HEK293 (cell line): ENCODE data around the gene IFRD2.

Source experiments
- CTCF ChIA-PET: fragments of 350-600 bp; formaldehyde crosslinking; extraction: SDS; loops from one replicate; lab custom pipeline; 2021; ENCODE audit warnings: antibody characterized with exemption; lab: Yijun Ruan, JAX
- POLR2A ChIA-PET: fragments of 300-600 bp; formaldehyde crosslinking; extraction: SDS; loops from one replicate; lab custom pipeline; 2020; ENCODE audit warnings: antibody characterized with exemption, inconsistent platforms; lab: Yijun Ruan, JAX
- H3K27ac ChIP-seq: fragments of 200-500 bp; sonication (Bioruptor generic); 2 replicates; pipeline ENCODE4 v1.5.1; 2014; ENCODE audit warnings: low read depth, low read length, control low read depth, inconsistent platforms; ENCODE audit errors: extremely low read depth
- H3K36me3 ChIP-seq, 2 experiments: fragments of 200-500 bp in 1 of 2; sonication (Bioruptor generic) in 1 of 2; 1 replicate in 1 of 2; 2 replicates in 1 of 2; pipeline ENCODE4 v1.5.1; 2014 to 2017; ENCODE audit warnings: inconsistent platforms in 2 of 2, low read length in 2 of 2; ENCODE audit not compliant: control insufficient read depth in 2 of 2, insufficient read depth in 1 of 2
- H3K4me1 ChIP-seq: fragments of 200-500 bp; sonication (Bioruptor generic); 2 replicates; pipeline ENCODE4 v1.5.1; 2014; ENCODE audit warnings: mild to moderate bottlenecking, low read length, inconsistent platforms; ENCODE audit not compliant: control insufficient read depth, insufficient read depth
- H3K4me3 ChIP-seq: 2 replicates; pipeline ENCODE4 v1.5.1; 2011; ENCODE audit warnings: low read depth, mild to moderate bottlenecking, control low read depth, low read length, moderate library complexity
- H3K9me3 ChIP-seq: fragments of 200-500 bp; sonication (Bioruptor generic); 2 replicates; pipeline ENCODE4 v1.5.1; 2014; ENCODE audit warnings: low read depth, low read length, inconsistent platforms; ENCODE audit not compliant: control insufficient read depth, insufficient read depth
- GLIS2 ChIP-seq: fragments of 450-650 bp; formaldehyde crosslinking; IDR thresholded peaks from 2 replicates; pipeline ENCODE4 v1.5.1; 2016; ENCODE audit warnings: missing biosample characterization, missing genetic modification characterization
- IKZF3 ChIP-seq: fragments of 450-650 bp; IDR thresholded peaks from 2 replicates; pipeline ENCODE4 v1.5.0; 2018; ENCODE audit warnings: missing biosample characterization, mild to moderate bottlenecking, missing genetic modification characterization, moderate library complexity
- KLF17 ChIP-seq: fragments of 450-650 bp; formaldehyde crosslinking; IDR thresholded peaks from 2 replicates; pipeline ENCODE4 v1.5.1; 2016; ENCODE audit warnings: missing biosample characterization, missing genetic modification characterization
- MYNN ChIP-seq: fragments of 450-650 bp; formaldehyde crosslinking; IDR thresholded peaks from 2 replicates; pipeline ENCODE4 v1.5.1; 2016; ENCODE audit warnings: missing biosample characterization, missing genetic modification characterization, borderline replicate concordance
- TRIM28 ChIP-seq: IDR thresholded peaks from 2 replicates; pipeline ENCODE4 v1.6.1; 2011; ENCODE audit warnings: low read length, control low read depth, borderline replicate concordance
- ZBTB20 ChIP-seq: fragments of 450-650 bp; formaldehyde crosslinking; IDR thresholded peaks from 2 replicates; pipeline ENCODE4 v1.5.1; 2016; ENCODE audit warnings: missing biosample characterization, missing genetic modification characterization
- ZFHX2 ChIP-seq: fragments of 450-650 bp; formaldehyde crosslinking; conservative IDR thresholded peaks from 2 replicates; pipeline ENCODE4 v1.5.1; 2016; ENCODE audit warnings: missing biosample characterization, missing genetic modification characterization
- ZIC2 ChIP-seq: fragments of 450-650 bp; formaldehyde crosslinking; IDR thresholded peaks from 2 replicates; pipeline ENCODE4 v1.5.1; 2016; ENCODE audit warnings: missing biosample characterization, missing genetic modification characterization
- ZNF16 ChIP-seq: fragments of 450-650 bp; formaldehyde crosslinking; IDR thresholded peaks from 2 replicates; pipeline ENCODE4 v1.5.1; 2016; ENCODE audit warnings: low read depth, missing biosample characterization, missing genetic modification characterization
- ZNF335 ChIP-seq: fragments of 450-650 bp; formaldehyde crosslinking; conservative IDR thresholded peaks from 2 replicates; pipeline ENCODE4 v1.5.1; 2016; ENCODE audit warnings: missing biosample characterization, missing genetic modification characterization
- ZNF48 ChIP-seq: fragments of 450-650 bp; formaldehyde crosslinking; IDR thresholded peaks from 2 replicates; pipeline ENCODE4 v1.5.1; 2016; ENCODE audit warnings: missing biosample characterization, missing genetic modification characterization
- ZNF560 ChIP-seq: fragments of 450-650 bp; formaldehyde crosslinking; IDR thresholded peaks from 2 replicates; pipeline ENCODE4 v1.5.1; 2017; ENCODE audit warnings: missing biosample characterization, missing genetic modification characterization, borderline replicate concordance
- ZSCAN23 ChIP-seq: fragments of 450-650 bp; formaldehyde crosslinking; IDR thresholded peaks from 2 replicates; pipeline ENCODE4 v1.5.1; 2016; ENCODE audit warnings: missing biosample characterization, missing genetic modification characterization
- TF ChIP-seq, protein P1 (sequence below): fragments of 450-650 bp; formaldehyde crosslinking; IDR thresholded peaks from 2 replicates; pipeline ENCODE4 v1.5.1; 2016; ENCODE audit warnings: missing biosample characterization, missing genetic modification characterization
- TF ChIP-seq, protein P2 (sequence below): fragments of 450-650 bp; formaldehyde crosslinking; IDR thresholded peaks from 2 replicates; pipeline ENCODE4 v1.5.1; 2016; ENCODE audit warnings: missing biosample characterization, missing genetic modification characterization
- TF ChIP-seq, protein P3 (sequence below): fragments of 450-650 bp; formaldehyde crosslinking; IDR thresholded peaks from 2 replicates; pipeline ENCODE4 v1.5.1; 2016; ENCODE audit warnings: missing biosample characterization, missing genetic modification characterization

The IFRD2 gene

GRCh38 chr3:50324351-50325112 is 32.3 kb upstream of the IFRD2 start (continued):
- TF ChIP-seq ZFHX2 (tag by site-specific recombination) (0 out of 2 replicates have a peak, but pooled peaks have one; percentile 20), ZNF16 (no peak), ZNF48 (tag by site-specific recombination) (no peak), KLF17 (0 out of 2 replicates have a peak, but pooled peaks have one; percentile 25), ZNF335 (tag by site-specific recombination) (peak; percentile 36), MYNN (no peak)
- TF ChIP-seq, protein P1, sequence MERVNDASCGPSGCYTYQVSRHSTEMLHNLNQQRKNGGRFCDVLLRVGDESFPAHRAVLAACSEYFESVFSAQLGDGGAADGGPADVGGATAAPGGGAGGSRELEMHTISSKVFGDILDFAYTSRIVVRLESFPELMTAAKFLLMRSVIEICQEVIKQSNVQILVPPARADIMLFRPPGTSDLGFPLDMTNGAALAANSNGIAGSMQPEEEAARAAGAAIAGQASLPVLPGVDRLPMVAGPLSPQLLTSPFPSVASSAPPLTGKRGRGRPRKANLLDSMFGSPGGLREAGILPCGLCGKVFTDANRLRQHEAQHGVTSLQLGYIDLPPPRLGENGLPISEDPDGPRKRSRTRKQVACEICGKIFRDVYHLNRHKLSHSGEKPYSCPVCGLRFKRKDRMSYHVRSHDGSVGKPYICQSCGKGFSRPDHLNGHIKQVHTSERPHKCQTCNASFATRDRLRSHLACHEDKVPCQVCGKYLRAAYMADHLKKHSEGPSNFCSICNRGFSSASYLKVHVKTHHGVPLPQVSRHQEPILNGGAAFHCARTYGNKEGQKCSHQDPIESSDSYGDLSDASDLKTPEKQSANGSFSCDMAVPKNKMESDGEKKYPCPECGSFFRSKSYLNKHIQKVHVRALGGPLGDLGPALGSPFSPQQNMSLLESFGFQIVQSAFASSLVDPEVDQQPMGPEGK (tag by site-specific recombination): peak; percentile 68
- TF ChIP-seq, protein P2, sequence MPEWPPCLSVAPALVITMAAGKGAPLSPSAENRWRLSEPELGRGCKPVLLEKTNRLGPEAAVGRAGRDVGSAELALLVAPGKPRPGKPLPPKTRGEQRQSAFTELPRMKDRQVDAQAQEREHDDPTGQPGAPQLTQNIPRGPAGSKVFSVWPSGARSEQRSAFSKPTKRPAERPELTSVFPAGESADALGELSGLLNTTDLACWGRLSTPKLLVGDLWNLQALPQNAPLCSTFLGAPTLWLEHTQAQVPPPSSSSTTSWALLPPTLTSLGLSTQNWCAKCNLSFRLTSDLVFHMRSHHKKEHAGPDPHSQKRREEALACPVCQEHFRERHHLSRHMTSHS: no peak
- TF ChIP-seq, protein P3, sequence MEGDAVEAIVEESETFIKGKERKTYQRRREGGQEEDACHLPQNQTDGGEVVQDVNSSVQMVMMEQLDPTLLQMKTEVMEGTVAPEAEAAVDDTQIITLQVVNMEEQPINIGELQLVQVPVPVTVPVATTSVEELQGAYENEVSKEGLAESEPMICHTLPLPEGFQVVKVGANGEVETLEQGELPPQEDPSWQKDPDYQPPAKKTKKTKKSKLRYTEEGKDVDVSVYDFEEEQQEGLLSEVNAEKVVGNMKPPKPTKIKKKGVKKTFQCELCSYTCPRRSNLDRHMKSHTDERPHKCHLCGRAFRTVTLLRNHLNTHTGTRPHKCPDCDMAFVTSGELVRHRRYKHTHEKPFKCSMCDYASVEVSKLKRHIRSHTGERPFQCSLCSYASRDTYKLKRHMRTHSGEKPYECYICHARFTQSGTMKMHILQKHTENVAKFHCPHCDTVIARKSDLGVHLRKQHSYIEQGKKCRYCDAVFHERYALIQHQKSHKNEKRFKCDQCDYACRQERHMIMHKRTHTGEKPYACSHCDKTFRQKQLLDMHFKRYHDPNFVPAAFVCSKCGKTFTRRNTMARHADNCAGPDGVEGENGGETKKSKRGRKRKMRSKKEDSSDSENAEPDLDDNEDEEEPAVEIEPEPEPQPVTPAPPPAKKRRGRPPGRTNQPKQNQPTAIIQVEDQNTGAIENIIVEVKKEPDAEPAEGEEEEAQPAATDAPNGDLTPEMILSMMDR: peak; percentile 74
- TF ChIP-seq, all 188 proteins: peak for 15

DNA sequence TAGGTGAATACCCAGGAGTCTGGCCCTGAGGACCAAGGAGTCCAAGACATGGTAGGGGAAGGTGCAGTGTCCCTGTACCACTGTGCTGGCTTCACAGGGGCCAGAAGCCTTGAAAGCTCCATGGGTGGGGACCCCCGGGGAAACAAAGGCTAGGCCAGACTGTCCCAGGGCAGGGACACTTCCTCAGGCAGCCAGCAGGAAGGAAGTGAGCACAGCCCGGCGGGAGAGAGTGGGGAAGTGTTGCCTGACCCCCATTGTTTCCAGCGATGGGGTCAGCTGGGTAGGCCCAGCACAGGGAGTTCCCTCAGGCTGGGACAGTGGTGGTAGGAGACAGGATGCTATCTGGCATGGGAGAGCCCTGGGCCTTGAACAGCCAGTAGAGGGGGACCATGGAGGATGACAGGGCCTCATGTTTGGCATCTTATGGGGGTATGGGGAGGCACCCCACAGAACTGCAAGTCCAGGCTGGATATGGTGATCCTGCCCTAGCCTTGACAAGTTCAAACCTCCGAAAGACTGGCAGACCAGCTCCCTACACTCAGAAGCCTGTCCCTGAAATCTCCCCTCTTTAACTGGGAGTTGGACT is 31.5 kb upstream of the IFRD2 start:
- TF ChIP-seq ZSCAN23 (tag by site-specific recombination) (no peak), ZIC2 (tag by site-specific recombination) (0 out of 2 replicates have a peak, but pooled peaks have one; percentile 38), GLIS2 (tag by site-specific recombination) (peak; percentile 35; the same call in 1 of the 2 replicates), ZNF560 (tag by site-specific recombination) (no peak)
- TF ChIP-seq, protein P2: no peak
- CTCF ChIA-PET: interaction anchor here (0.6 to 3.0 kb wide), 13 partner anchors 10 to 129 kb away, joined by 3 to 21 read pairs (median 5); partner anchors contain the start of genes HYAL3, LSMEM2 and NAA80
- no peak overlapping the region for H3K4me3 ChIP-seq
- H3K27ac ChIP-seq: no peak overlapping the region
- H3K36me3 ChIP-seq: peaks cover 3 to 50% of the 10 kb centered on the region in 2 experiments; a peak in 2 of 3 replicates
- POLR2A ChIA-PET: interaction anchor here (0.9 to 2.8 kb wide), 5 partner anchors 14 to 129 kb away, joined by 3 to 12 read pairs (median 5); partner anchors contain the start of genes HYAL3 and NAA80
- H3K4me1 ChIP-seq: no peaks in the 10 kb centered on the region
- no peaks in the 10 kb centered on the region for H3K9me3 ChIP-seq

GRCh38 chr3:50323092-50323600 is 30.9 kb upstream of the IFRD2 start:
- no peaks in the 10 kb centered on the region for H3K4me1 ChIP-seq
- no peak overlapping the region for H3K27ac ChIP-seq
- POLR2A ChIA-PET: interaction anchor here (2.5 to 3.2 kb wide), 3 partner anchors 14 to 27 kb away, joined by 7 to 17 read pairs (median 12); partner anchors contain the start of genes HYAL3 and NAA80
- H3K36me3 ChIP-seq: peaks cover 3 to 55% of the 10 kb centered on the region in 2 experiments; a peak in 2 of 3 replicates
- H3K4me3 ChIP-seq: no peak overlapping the region
- H3K9me3 ChIP-seq: no peaks in the 10 kb centered on the region
- no peak for TF ChIP-seq TRIM28
- peak; percentile 88 for TF ChIP-seq ZBTB20 (tag by site-specific recombination)
- no peak for TF ChIP-seq IKZF3
- TF ChIP-seq, all 188 proteins: peak for 1
- CTCF ChIA-PET: interaction anchor here (0.6 to 3.0 kb wide), 6 partner anchors 11 to 1107 kb away, joined by 3 to 21 read pairs (median 4); partner anchors contain the start of genes HYAL3 and NAA80
